Fibroblast of lung (primary cell): ENCODE data around the gene THRB. TPM values are rescaled to one million over a fixed set of nuclear protein-coding genes. Genes with fewer than 3 reads are reported as not detected.

Experiments
- DNase-seq, 2 donors: peaks; one replicate each; pipeline versions ENCODE4 v3.0.0 to v3.0.0-alpha.2; 2010; ENCODE audit warnings: low read depth in 2 of 2
- H2AFZ ChIP-seq: 2 replicates; pipeline ENCODE4 v1.5.1; 2012; ENCODE audit warnings: low read length, control low read depth, inconsistent platforms
- H3K27ac ChIP-seq: 2 replicates; pipeline ENCODE4 v1.5.1; 2011; ENCODE audit warnings: low read length, control low read depth; ENCODE audit not compliant: insufficient read depth
- H3K27me3 ChIP-seq: 2 replicates; pipeline ENCODE4 v1.5.1; 2011; ENCODE audit warnings: mild to moderate bottlenecking, low read length; ENCODE audit not compliant: control insufficient read depth, insufficient read depth
- H3K36me3 ChIP-seq: 2 replicates; pipeline ENCODE4 v1.5.1; 2011; ENCODE audit warnings: low read length; ENCODE audit not compliant: control insufficient read depth, insufficient read depth
- H3K4me1 ChIP-seq: 2 replicates; pipeline ENCODE4 v1.5.1; 2011; ENCODE audit warnings: low read length; ENCODE audit not compliant: control insufficient read depth, insufficient read depth; ENCODE audit errors: extremely low read depth
- H3K4me2 ChIP-seq: 2 replicates; pipeline ENCODE4 v1.5.1; 2011; ENCODE audit warnings: low read length, control low read depth; ENCODE audit not compliant: insufficient read depth; ENCODE audit errors: extremely low read depth
- H3K4me3 ChIP-seq, 4 experiments: fragments of 200-600 bp in 1 of 4; sonication (generic) in 1 of 4; replicated peaks in 1 of 4; 2 replicates each; pipeline ENCODE4 v1.5.1; 2011 to 2016; ENCODE audit warnings: low read length in 4 of 4, low read depth in 3 of 4, mild to moderate bottlenecking in 3 of 4, control low read depth in 2 of 4, inconsistent platforms in 1 of 4, mixed read lengths in 1 of 4; ENCODE audit not compliant: insufficient read depth in 1 of 4; ENCODE audit errors: control extremely low read depth in 1 of 4
- H3K79me2 ChIP-seq: 2 replicates; pipeline ENCODE4 v1.5.1; 2012; ENCODE audit warnings: mild to moderate bottlenecking, low read length, inconsistent platforms; ENCODE audit not compliant: control insufficient read depth, insufficient read depth
- H3K9ac ChIP-seq: 2 replicates; pipeline ENCODE4 v1.5.1; 2011; ENCODE audit warnings: mild to moderate bottlenecking, low read length, control low read depth; ENCODE audit not compliant: insufficient read depth
- H3K9me3 ChIP-seq: 2 replicates; pipeline ENCODE4 v1.5.1; 2012; ENCODE audit warnings: low read depth, low read length; ENCODE audit not compliant: control insufficient read depth, insufficient read depth
- H4K20me1 ChIP-seq: 2 replicates; pipeline ENCODE4 v1.5.1; 2011; ENCODE audit warnings: low read length; ENCODE audit not compliant: control insufficient read depth, insufficient read depth; ENCODE audit errors: extremely low read depth
- CTCF ChIP-seq, 2 donors: IDR thresholded peaks in 1 of 2; conservative IDR thresholded peaks in 1 of 2; 1 replicate in 1 of 2; 2 replicates in 1 of 2; pipeline ENCODE4 v1.5.1; 2011 to 2012; ENCODE audit warnings: low read length in 2 of 2, control low read depth in 1 of 2, inconsistent platforms in 1 of 2, low read depth in 1 of 2, mild to moderate bottlenecking in 1 of 2
- EZH2 ChIP-seq: IDR thresholded peaks from 2 replicates; pipeline ENCODE4 v1.5.1; 2012; ENCODE audit warnings: low read length, control low read depth, mild to moderate bottlenecking; ENCODE audit errors: missing control alignments
- polyA plus RNA-seq, 2 donors: library from polyadenylated mRNA; depleted of rRNA in 1 of 2; stranded (reverse) in 1 of 2; unstranded in 1 of 2; fragments of >200 nt; gene quantifications; 2 replicates each; pipeline ENCODE4 v1.2.1, GENCODE V29; 2011 to 2012; ENCODE audit warnings: missing spikeins in 1 of 2
- total RNA-seq: library from RNA; depleted of rRNA; stranded (reverse); fragments of >200 nt; gene quantifications from 2 replicates; pipeline ENCODE4 v1.2.1, GENCODE V29; 2014

Gene THRB
- total and polyA plus RNA-seq, 2 donors (not counting 1 experiment from before 2014, with no cell fraction given) = 4.2 to 7.4 TPM

- H3K27me3 ChIP-seq = no peaks in the 10 kb centered on the region
- H3K27ac ChIP-seq = no peak overlapping the region
- no peaks in the 10 kb centered on the region for H3K36me3 ChIP-seq
- TF ChIP-seq CTCF (conservative IDR thresholded peaks at IDR 0.05 in 1 of 2, IDR thresholded peaks at IDR 0.05 in 1 of 2; ENCODE audit: low read depth in 1 of 2, low read length in 2 of 2) = no peak
- no peak for TF ChIP-seq EZH2
- H3K9ac ChIP-seq = no peak overlapping the region
- H3K9me3 ChIP-seq = no peaks in the 10 kb centered on the region
- H3K4me2 ChIP-seq = no peak overlapping the region
- H3K4me3 ChIP-seq = no peak overlapping the region
- H2AFZ ChIP-seq = no peak overlapping the region
- no peaks in the 10 kb centered on the region for H4K20me1 ChIP-seq
- DNase-seq = no peak
- H3K79me2 ChIP-seq = no peaks in the 10 kb centered on the region
- no peaks in the 10 kb centered on the region for H3K4me1 ChIP-seq
Measured at GRCh38 chr3:24367216-24367615, 127.4 kb downstream of the THRB start.

DNA sequence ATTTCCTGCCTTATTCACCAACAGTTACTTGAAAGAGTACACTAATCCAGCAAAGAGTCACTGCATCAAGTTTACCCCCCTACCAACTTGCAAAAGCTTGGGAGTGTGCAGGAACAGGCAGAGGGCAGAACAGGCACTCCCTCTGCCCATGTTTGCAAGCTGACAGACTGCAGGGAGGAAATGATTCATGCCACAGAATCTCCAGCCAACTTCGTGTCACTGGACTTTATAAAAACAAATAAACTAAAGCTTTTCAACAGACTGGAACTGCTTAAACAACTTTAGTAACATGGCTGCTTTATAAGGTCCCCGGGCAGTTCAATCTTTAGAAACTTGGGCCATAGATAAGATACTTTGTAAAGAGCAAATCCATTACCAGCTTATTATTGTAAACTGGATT, 129.5 kb downstream of the THRB start:
- H3K36me3 ChIP-seq = no peaks in the 10 kb centered on the region
- H3K9ac ChIP-seq = no peak overlapping the region

DNA sequence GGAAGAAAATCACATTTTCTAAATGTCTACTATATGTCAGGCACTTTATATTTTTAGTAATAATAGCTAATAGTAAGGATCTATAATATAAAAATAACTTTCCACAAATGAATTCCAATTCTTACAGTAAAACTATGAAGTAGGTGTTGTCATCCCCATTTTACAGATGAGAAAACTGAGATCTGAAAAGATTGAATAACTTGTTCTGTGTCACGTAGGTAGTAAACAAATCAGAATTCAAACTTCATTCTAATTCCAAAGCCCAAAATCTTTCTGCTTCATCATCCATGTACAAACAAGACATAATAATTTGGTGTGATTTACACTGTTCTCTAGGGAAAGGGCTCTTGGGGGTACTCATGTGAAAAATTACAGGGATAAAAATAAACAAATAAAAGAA, 130.3 kb downstream of the THRB start:
- H3K27me3 ChIP-seq = no peaks in the 10 kb centered on the region
- no peaks in the 10 kb centered on the region for H3K79me2 ChIP-seq
- DNase-seq = no peak
- H3K9ac ChIP-seq = no peak overlapping the region
- no peak overlapping the region for H3K4me3 ChIP-seq
- no peaks in the 10 kb centered on the region for H3K36me3 ChIP-seq
- TF ChIP-seq CTCF (conservative IDR thresholded peaks at IDR 0.05 in 1 of 2, IDR thresholded peaks at IDR 0.05 in 1 of 2; ENCODE audit: low read depth in 1 of 2, low read length in 2 of 2) (no peak), EZH2 (no peak)
- H3K4me1 ChIP-seq = no peaks in the 10 kb centered on the region
- H3K27ac ChIP-seq = no peak overlapping the region
- H3K9me3 ChIP-seq = no peaks in the 10 kb centered on the region
- no peaks in the 10 kb centered on the region for H4K20me1 ChIP-seq
- no peak overlapping the region for H3K4me2 ChIP-seq
- no peak overlapping the region for H2AFZ ChIP-seq

More for the DNA sequence above, 129.5 kb downstream of the THRB start:
- Histone ChIP-seq H3K79me2 (no peaks in the 10 kb centered on the region), H4K20me1 (no peaks in the 10 kb centered on the region), H3K9me3 (no peaks in the 10 kb centered on the region), H2AFZ (no peak overlapping the region), H3K4me1 (no peaks in the 10 kb centered on the region), H3K27ac (no peak overlapping the region), H3K4me3 (no peak overlapping the region), H3K4me2 (peak overlapping the region; percentile 16), H3K27me3 (no peaks in the 10 kb centered on the region)
- TF ChIP-seq EZH2 (no peak), CTCF (conservative IDR thresholded peaks at IDR 0.05 in 1 of 2, IDR thresholded peaks at IDR 0.05 in 1 of 2; ENCODE audit: low read depth in 1 of 2, low read length in 2 of 2) (no peak)
- peak; percentile 85 to 89 for DNase-seq
